Prostate gland (tissue), 2 donors: ENCODE results near the gene SLC38A1.

ENCODE experiments used
- CTCF ChIP-seq, 4 experiments: fragments of 200-600 bp in 2 of 4; fragments of 450-650 bp in 2 of 4; sonication (generic) in 2 of 4; IDR thresholded peaks; 1 replicate in 3 of 4; 2 replicates in 1 of 4; pipeline ENCODE4 v1.5.1; 2016 to 2019; ENCODE audit warnings: antibody characterized with exemption in 4 of 4, mild to moderate bottlenecking in 2 of 4, moderate library complexity in 2 of 4
- POLR2A ChIP-seq: fragments of 450-650 bp; IDR thresholded peaks from one replicate; pipeline ENCODE4 v1.6.1; 2016; ENCODE audit warnings: antibody characterized with exemption, mild to moderate bottlenecking
- POLR2AphosphoS5 ChIP-seq: sonication (generic); formaldehyde crosslinking; IDR thresholded peaks from one replicate; pipeline ENCODE4 v1.6.1; 2017; ENCODE audit warnings: antibody characterized with exemption

- no peak for TF ChIP-seq CTCF (IDR thresholded peaks at IDR 0.05)
- no peak for TF ChIP-seq POLR2AphosphoS5
- no peak for TF ChIP-seq POLR2A
These were observed 58.6 kb downstream of the SLC38A1 start for GRCh38 chr12:46209914-46210872.
